PFSK-1 (cell line): ENCODE data around the gene PNPLA7.

ENCODE experiments used
- FOXP2 ChIP-seq: optimal IDR thresholded peaks from 2 replicates; pipeline ENCODE3; 2011; ENCODE audit warnings: borderline replicate concordance, control low read depth, inconsistent platforms; ENCODE audit not compliant: insufficient read depth; ENCODE audit errors: extremely low read length, extremely low read depth
- POLR2AphosphoS5 ChIP-seq: IDR thresholded peaks from 2 replicates; pipeline ENCODE4 v1.6.1; 2012; ENCODE audit warnings: low read depth, mild to moderate bottlenecking, control low read depth, low read length, moderate library complexity
- REST ChIP-seq, 2 experiments: IDR thresholded peaks; 2 replicates each; pipeline versions ENCODE4 v1.6.1 to v1.8.0; 2011 to 2012; ENCODE audit warnings: low read depth in 2 of 2, low read length in 2 of 2, control low read depth in 1 of 2, inconsistent platforms in 1 of 2, mild to moderate bottlenecking in 1 of 2, moderate library complexity in 1 of 2; ENCODE audit not compliant: insufficient read depth in 1 of 2
- SIN3A ChIP-seq: IDR thresholded peaks from 2 replicates; pipeline ENCODE4 v1.6.1; 2012; ENCODE audit warnings: mild to moderate bottlenecking, low read length, moderate library complexity, borderline replicate concordance; ENCODE audit not compliant: insufficient read depth
- TAF1 ChIP-seq: IDR thresholded peaks from 2 replicates; pipeline ENCODE4 v1.6.1; 2012; ENCODE audit warnings: low read length, control low read depth, borderline replicate concordance; ENCODE audit not compliant: insufficient read depth

PNPLA7 gene

DNA sequence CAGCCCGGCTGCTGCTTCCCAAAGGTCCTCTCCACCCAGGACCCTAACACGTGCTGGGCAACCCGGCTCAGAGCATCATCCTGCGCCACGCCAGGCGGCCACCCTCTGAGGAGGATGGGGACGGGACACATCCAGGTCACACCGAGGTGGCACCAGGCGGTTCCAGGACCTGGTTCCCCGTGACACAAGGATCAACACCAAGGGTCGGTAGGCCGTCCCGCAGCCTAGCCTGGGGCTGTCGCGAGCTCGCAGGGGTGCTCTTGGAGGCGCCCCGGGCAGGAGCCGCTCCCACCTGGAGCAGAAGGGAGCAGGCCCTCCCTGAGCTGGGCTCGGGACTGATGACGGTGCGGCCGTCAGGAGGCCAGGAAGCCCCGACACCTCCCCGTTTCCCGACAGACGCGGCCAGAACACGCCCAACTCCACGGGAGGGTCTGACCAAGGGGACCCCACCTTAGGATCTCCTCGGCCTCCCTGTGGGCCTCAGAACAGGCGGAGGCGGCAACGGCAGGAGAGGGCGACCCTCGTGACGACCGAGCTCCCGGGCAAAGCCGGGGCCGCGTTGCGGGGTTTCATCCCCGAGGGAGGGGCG is 133.5 kb downstream of the PNPLA7 start:
- no peak for TF ChIP-seq POLR2AphosphoS5
- TF ChIP-seq TAF1 = no peak
- TF ChIP-seq REST (IDR thresholded peaks at IDR 0.05; ENCODE audit: insufficient read depth in 1 of 2, low read depth in 2 of 2, low read length in 2 of 2) = no peak
- no peak for TF ChIP-seq FOXP2
- TF ChIP-seq SIN3A = no peak

DNA sequence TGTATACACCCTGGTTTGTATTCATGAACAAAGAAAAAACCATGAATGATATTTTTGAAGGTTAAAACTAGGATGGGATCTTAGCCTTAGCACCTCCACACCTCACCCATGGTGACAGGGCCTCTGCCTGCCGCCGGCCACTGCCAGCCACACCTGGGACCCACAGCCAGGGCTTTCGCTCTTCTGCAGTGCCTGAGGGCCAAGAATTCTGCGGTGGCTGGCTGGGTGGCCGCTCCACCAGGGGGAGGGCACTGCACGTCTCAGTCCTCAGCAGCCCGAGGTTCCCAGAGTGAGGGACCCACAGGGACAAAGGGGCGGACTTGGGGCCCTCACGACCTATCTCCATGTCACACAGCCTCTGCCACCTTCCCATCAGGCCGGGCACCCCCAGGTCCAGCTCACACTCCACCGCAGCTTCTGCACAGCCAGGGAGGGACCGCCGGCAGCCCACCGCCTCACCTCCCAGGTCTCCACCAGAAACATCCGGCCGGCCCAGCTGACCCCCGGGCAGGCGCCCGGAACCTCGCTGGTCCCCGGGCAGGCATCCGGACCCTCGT is 134.1 kb downstream of the PNPLA7 start:
- TF ChIP-seq TAF1 (no peak), FOXP2 (no peak), SIN3A (no peak), REST (IDR thresholded peaks at IDR 0.05; ENCODE audit: insufficient read depth in 1 of 2, low read depth in 2 of 2, low read length in 2 of 2) (no peak), POLR2AphosphoS5 (no peak)

DNA sequence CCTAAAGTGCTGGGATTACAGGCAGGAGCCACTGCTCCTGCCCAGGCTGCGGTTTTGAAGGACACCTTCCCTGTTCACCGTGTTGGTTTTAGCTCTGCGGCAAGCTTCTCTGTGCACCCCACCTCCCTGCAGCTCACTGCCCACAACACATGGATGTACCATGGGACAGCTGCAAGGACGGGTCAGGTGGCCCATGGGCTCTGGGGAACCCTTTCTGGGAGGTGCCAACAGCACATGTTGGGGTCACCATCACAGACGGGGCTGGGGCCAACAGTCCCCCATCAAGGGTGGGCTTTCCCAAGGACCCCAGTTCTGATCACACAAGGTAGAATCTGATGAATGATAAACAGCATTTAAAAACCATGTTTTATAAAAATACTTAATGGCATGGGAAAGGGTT is 134.8 kb downstream of the PNPLA7 start:
- no peak for TF ChIP-seq REST (IDR thresholded peaks at IDR 0.05; ENCODE audit: insufficient read depth in 1 of 2, low read depth in 2 of 2, low read length in 2 of 2)
- TF ChIP-seq POLR2AphosphoS5 = no peak
- TF ChIP-seq TAF1 = no peak
- TF ChIP-seq FOXP2 = no peak
- TF ChIP-seq SIN3A = no peak

DNA sequence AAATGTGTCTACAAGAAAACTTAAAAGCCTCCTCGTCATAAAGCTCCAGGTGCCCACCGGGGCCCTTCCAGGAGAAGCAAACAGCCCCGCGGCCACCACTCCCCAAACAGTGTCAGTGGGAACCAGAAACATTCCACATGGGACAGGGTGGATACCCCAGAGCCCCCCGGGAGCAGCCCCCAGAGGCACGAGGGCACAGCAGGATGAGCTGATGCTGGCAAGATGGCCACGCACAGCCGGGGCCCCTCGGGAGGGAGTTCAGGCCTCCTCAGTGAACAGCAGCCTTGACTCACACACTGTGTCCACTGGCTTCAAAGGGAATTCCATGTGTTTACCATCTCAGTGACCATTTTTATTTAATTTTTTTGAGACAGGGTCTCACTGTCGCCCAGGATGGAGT is 137.8 kb downstream of the PNPLA7 start:
- TF ChIP-seq REST (IDR thresholded peaks at IDR 0.05; ENCODE audit: insufficient read depth in 1 of 2, low read depth in 2 of 2, low read length in 2 of 2) = no peak
- TF ChIP-seq SIN3A = no peak
- TF ChIP-seq TAF1 = no peak
- TF ChIP-seq POLR2AphosphoS5 = no peak
- no peak for TF ChIP-seq FOXP2
